Right renal cortex interstitium (tissue), 3 donors: ENCODE data around the gene POFUT2. TPM values are rescaled to one million over a fixed set of nuclear protein-coding genes. Genes with fewer than 3 reads are reported as not detected.

Experiments
- DNase-seq, 3 donors: peaks; one replicate each; pipeline ENCODE4 v3.0.0-alpha.2; 2013; ENCODE audit warnings: low read depth in 3 of 3, low spot score in 2 of 3
- polyA plus RNA-seq, 3 donors: library from polyadenylated mRNA; unstranded; fragments of 120-200 nt; gene quantifications; one replicate each; pipeline ENCODE4 v1.2.1, GENCODE V29; 2013; ENCODE audit not compliant: insufficient read length in 3 of 3

Gene POFUT2
- polyA plus RNA-seq, 3 donors: 28.1 to 30.1 (median 29.7) TPM

DNA sequence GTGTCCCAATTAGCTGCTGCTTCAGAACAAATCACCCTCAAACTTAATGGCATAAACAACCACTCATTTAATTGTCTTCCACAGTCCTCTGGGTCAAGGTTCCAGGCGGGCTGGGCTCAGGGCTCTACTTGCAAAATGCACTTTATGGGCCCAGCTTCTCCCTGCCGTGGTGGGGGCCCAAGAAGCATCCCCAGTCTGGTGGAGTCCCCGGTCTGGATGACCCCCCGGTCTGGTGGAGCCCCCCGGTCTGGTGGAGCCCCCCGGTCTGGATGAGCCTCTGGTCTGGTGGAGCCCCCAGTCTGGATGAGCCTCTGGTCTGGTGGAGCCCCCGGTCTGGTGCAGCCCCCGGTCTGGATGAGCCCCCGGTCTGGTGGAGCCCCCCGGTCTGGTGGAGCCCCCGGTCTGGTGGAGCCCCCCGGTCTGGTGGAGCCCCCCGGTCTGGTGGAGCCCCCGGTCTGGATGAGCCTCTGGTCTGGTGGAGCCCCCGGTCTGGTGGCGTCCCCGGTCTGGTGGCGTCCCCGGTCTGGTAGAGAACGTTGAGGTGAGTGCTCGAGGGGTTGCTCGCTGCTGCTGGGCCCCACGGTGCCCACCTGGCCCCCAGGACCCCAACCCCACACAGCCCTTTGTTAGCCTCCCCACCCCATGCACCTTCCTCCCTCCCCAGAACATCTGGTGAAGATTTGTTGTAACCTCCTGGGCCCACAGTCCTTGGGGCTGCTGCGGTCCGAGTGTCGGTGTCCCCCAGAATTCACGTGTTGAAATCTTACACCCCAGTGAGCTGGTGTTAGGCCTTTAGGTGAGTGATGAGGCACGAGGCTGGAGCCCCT, 33.8 kb downstream of the POFUT2 start:
- no peak for DNase-seq

DNA sequence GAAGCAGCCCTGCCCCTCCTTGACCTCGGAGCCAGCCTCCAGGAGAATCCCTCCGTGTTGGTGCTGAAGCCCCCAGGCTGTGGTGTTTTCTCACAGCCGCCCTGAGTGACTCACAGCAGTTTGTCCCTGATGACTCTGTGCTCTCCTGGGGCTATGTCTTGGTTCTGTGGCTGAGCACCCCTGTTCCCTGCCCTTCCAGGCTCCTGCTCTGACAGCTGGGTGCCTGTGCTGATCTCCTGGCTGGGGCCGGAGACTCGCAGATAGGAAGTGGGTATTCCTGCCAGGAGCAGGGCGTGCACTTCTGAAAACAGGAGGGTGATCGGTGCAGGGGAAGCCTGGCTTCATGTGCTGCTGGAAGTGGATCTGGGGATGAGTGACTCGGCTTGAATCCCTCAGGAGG, 34.5 kb downstream of the POFUT2 start:
- DNase-seq: no peak

DNA sequence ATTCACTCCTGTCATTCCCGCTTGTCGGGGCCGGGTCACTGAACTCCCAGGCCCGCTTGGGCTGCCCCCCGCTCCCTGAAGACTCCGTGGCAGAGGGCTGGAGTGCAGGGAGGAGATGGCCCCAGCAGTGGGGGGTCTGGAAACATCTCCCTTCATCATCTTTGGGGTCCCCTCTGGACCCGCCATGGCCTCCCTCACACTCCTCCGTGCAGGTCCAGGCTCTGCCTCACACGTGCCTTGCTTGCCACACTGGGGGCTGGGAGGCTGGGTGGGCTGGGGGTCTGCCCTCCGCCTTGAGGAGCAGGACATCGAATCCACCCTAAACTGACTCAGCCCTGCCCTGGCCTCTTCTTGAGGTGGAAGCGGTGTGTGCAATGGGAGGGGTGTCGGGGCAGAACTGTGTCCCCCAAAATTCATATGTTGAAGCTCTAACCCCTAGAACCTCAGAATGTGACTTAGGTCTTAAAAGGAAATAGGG, 35.2 kb downstream of the POFUT2 start:
- no peak for DNase-seq

DNA sequence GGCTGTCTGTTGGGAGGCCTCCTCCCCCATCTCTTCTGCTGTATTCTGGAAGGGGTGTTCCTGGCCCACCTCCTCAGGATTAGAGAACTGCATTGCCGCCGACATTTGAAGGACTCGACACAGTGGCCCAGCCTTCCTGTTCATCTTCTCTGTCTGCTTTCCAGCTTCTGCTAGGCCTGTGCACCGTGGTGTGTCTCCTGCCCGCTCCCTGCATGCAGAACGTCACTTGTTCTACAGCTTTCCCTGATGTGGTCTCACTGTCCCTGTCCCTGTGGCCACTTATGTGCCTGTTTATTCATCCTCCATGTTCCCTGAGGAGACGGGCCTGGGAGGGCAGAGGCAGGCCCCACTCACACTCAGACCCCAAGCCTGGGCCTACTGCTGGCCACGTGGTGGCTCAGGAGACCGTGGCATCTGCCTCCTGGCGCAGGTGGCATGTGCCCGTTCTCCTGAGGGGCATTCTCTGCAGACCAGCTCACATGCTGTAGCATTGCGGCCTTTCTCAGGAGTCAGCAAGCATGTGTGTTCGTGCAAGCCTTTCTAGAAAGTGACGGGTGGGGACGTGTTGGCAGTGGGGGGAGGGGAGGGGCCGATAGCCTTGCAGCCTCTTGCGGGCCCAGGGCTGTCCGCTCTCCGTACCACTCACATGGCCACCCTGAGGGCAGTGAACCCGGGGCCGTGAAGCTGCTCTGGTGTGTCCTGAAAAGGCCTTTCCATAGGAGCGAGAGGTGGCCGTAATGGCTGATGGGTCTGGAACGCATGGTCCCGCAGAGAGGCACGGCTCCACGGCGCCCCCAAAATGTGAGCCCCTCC, 35.9 kb downstream of the POFUT2 start:
- no peak for DNase-seq

DNA sequence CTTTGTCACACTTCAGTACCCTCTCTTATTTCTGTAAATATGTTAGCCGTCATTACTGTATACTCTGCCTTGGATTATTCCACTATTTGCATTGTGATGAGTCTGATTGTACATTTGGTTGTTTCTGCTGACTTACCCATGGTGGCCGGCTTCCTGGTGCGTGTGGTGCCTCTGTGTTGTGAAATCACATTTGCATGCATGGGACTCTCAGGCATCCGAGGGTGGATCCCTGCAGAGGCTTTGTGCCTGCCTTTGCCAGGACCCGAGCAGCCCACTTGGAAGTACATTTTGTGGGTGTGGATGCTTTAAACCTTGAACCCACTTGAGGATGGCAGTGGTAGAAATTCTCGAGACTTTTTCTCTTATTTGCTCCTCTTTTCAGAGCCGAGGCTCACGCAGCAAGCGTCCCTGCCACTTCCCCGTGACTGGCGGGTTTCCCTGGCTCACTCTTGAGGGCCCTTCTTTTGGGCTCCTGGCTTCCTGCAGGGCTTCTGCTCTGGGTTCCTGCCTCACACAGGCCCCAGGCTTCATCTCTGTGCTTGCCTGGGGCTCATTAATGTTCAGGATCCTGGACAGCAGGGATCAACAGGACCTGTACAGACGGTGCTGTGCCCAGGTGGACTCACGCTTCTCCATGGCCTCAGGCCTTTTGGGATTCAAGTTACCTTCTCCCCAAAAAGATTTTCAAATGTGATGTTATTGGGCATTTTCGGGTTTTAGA, 36.6 kb downstream of the POFUT2 start:
- no peak for DNase-seq

DNA sequence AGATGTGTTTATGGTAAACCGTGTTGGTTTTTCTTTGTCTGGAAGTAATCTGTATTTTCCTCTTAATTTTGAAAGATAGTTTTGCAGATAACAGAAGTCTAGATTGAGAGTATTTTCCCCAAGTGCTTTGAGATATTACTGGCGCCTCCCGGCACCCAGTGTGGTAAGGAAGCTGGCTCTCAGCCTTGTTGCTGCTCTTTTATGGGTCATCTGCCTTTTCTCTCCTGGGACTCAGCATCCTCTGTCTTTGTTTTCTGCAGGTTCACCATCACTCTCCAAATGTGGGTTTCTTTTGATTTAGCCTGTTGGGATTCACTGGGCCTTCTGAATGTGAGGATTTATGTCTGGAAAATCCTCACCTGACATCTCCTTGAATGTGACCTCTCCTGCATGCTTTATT, 37.4 kb downstream of the POFUT2 start:
- no peak for DNase-seq

DNA sequence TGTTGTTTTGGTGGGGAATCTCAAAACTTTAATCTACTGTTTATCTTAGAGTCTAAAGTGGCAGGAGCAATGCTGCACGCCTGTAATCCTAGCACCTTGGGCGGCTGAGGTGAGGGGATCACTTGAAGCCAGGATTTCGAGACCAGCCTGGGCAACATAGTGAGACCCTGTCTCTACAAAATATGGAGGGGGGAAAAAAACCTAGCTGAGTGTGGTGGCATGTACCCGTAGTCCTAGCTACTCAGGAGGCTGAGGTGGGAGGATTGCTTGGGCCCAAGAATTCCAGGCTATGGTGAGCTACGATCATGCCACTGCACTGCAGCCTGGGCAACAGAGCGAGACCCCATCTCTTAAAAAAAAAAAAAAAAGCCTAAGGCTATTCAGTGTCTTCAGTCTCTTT, 38.1 kb downstream of the POFUT2 start:
- no peak for DNase-seq

DNA sequence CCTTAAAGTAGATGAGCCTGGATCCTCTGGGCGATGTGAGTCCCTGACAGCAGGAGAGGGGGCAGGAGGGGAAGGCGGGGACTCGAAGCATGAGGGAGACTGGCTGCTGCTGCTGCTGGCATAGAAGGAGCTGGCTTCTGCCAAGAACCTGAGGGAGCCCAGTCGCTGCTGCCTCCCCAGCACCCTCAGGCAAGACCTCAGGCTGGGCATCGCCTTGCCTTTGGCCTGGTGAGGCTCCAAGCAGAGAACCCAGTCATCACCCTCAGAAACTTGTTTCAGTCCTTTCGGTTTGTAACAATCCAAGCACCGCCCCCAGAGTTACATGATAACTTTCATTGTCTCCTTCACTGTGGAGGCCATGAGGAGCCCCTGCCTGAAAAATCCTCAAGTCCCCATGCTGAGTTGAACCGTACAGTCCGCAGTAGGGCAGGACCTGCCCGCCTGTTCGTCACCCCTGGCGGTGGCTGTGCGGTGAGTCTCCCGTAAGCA, 38.8 kb downstream of the POFUT2 start:
- DNase-seq: no peak

DNA sequence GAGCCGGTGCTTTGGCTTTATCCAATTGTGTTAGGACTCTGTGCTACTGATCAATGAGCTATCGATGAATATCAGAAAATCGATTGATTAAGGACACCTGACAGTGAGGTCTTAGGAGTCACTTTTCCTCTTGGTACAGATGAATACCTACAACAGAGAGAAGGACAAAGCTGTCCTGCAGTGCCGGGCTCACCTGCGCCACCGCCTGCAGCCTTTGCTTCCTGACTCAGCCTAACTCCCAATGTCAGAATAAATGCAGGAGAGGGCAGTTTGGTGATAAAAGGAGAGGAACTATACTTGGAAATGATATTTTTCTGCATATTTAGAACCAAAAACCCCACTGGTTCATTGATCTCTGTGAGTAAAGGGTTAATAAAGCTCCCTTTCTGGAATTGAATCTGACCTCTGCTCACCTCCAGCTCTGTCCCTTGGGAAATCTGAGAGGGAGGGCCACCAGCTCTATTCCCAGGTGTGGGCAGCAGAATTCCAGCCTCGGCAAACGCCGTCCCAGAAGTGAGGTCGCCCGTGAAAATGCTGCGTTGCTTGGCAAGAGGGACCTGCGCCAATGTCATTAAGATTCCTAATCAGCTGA, 39.3 kb downstream of the POFUT2 start:
- no peak for DNase-seq

DNA sequence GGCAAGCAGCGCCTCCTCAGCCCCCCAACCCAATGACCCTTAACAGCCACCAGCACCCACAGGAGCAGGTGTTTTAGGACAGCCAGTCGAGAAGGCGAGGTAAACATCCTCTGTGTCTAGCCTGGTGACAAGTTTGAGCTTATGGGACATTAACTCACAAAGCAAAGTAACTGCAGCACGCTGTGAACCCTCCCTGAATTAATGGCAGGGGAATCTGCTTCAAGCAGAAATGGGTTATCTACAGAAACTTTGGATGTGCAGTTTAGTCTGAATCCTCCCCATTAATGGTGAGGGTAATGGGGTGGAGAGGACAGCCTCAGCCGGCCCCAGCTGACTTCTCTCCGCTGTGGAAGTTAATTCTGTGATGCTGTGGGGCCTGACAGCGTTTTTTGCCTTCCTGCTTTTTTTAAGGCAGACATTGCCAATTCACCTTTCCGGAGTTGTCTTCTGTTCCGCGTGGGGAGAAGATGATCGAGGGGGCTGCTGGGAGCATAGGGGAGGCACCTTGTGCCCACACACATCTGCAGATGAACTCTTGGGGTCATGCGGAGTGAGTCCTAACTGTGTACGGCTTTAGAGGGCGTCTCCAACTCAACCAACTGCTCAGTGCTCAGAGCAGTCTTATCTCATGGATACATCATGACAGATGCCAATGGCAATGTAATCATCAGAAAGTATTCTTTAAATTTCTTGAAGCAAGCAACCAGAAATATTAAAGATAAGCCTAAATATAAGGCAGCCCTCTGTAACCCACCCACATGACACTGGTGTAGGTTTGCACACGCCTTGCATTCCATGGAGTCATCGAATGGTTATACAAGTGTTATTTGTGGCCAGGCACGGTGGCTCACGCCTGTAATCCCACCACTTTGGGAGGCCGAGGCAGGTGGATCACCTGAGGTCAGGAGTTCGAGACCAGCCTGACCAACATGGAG, 41.0 kb downstream of the POFUT2 start:
- DNase-seq: no peak

DNA sequence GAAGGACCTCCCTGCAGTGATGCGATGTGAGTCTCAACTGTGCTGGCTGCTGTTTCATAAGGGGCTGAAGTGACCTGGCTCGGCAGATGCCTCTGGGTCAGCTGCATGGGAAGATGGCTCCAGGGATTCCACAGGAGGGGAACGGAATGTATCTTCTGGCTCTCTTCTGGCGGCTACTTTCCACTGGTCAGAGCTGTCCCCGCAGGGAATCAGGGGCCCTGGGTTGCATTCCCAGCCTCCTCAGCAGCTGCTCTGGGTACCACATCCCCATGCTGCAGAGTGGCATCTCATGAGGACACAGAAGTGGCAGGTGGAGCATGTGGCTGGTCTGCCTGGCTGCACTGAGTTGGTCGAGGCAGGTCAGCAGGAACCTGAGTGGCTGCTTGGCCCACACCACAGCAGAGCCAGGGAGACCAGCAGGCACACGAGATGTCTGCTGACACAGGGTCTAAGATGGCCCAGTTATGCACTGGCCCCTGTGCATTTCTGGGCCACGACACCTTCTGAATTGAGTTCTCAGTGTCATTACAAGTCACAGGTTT, 42.8 kb downstream of the POFUT2 start:
- DNase-seq: no peak

DNA sequence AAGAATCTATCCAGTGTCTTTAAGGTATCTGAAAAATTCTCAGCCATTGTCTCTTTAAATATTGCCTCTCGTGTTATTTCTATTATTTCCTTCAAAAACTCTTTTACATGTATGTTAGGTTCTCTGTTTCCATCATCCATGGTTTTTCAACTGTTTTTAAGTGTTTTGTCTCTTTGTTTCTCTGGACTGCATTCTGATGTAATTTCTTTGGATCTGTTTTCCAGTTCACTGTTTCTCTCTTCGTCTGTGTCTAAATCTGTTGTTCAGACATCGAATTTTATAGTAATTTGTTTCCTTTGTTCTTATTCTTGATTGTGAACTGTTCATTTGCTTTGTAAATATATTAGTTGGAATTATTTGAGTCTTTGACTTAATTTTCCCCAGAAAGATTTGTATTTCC, 44.1 kb downstream of the POFUT2 start:
- no peak for DNase-seq

DNA sequence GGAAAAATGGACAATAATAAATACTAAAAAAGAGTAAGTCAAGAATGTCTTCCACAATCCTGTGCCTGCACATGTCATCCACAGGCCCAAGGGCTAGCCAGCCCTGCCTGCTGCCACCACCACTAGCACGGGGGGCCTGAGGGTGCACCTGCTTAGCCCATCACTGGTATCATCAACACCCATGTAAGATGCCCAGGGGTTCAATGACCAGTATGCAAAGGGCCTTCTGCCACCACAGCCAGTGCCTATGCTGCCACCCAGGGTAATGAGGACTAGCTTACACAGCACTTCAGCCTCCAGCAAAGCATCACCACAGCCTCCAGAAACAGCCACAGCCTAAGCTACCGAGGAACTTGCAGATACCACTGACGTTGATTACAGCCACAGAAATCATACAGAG, 46.3 kb downstream of the POFUT2 start:
- no peak for DNase-seq

DNA sequence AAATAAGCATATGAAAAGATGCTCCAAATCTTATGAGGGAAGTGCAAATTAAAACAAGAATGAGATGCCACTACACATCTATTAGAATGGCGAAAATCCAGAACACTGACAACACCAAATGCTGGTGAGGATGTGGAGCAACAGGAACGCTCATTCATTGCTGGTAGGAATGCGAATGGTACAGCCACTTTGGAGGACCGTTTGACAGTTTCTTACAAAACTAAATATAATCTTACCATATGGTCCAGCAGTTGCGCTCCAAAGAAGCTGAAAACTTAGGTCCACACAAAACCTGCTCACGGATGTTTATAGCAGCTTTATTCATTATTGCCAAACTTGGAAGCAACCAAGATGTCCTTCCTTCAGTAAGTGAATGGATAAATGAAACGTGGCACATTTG, 50.3 kb downstream of the POFUT2 start:
- DNase-seq: no peak

DNA sequence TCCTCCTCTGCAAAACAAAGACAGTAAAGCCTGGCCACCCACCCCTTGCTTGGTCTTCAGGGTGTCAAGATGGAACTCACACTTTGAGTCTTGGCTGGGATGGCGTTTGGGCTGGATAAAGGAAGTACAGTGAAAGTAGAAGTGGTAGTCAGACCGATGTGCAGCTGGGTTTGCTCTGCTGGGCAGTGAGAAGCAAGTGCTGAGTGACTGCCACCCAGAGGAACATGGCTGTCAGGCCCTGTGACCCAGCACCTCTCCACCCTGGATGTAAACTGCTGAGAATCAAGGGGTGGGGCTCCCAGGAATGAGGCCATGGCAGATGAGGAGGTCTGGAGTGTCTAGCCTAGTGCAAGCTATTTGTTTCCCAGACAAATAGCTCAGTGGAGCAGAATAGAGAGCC, 51.2 kb downstream of the POFUT2 start:
- DNase-seq: no peak

DNA sequence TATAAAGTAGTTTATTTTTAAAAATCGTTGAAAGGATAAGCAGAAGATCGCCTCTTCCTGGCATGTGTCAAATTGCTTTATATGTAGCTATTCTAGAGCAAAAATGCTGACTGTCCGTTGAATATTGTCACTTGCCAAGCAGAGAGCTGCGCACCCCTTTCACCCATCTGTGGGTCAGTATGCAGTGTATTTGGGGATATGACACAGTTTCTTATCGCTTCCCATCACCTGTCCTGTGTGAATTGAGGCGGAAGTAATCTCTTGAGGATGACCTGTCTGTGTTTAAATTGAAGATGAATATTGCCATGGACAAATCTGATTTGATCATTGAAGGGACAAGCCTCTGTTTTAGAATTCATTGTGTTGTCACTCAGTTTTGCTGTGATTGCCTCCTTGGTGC, 52.2 kb downstream of the POFUT2 start:
- no peak for DNase-seq

DNA sequence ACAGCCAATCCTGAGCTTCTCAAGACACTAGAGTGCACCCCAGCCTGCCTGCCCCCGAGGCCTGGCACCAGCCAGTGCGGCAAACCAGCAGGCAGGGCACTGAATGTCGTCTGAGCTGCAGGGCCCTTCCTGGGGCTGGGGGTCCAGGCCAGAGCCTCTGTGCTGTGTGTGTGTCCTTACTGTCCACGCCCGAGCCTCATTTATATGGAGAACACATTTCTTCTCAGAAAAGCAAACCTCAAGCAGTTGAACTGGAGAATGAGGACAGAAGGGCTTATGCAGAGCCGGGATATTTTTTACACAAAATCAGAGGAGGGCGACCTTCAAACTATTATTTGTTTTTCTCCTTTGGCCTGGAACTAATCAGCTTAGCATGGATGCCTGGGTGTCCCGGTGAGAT, 52.7 kb downstream of the POFUT2 start:
- no peak for DNase-seq

DNA sequence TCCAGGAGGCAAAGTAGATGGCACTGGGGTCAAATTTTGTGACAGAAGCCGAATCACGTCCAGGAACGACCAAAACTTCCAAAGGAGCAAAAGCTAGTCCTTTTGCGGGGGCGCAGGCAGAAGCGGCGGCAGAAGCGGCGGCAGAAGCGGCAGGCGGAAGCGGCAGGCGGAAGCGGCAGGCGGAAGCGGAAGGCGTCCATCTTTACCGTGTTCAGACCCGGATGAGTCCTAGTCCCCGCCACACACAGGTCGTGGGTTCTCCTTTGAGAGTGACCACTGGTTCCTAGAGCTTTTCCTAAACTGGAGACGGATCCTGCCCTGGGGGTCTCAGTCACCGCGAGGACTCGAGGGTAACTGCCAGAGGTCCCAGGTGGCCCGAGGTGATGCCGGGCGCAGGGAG, 53.6 kb downstream of the POFUT2 start:
- DNase-seq: no peak

DNA sequence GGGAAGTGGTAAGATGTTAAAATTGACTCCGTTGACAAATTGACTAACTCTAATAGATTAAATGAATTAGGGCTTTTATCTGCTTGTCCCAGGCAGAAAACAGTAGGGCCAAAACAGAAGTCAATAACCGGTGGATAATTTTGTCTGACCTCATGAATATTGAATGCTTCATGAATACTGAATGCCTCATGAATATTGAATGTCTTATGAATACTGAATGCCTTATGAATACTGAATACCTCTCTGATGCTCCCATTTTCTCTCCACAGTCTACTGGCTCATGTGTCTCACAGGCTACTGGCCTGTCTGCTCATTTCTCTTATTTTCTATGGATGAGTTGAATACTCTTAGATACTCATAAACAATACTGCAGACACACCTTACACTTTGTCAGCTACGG, 56.0 kb downstream of the POFUT2 start:
- DNase-seq: no peak
